Activated CD4-positive, alpha-beta T cell treated with anti-CD3 and anti-CD28 coated beads, Interleukin-10, Interleukin-2, amounts not matched to agents 100 ng/mL and 50 ng/mL, durations not matched to agents 16 hours and 8 hours (primary cell): Measurements from ENCODE around the gene ANKRD24.
"Not testable (repeated sequence)": the region's sequence is repeated elsewhere in the genome, so short reads cannot be mapped to it uniquely, and the experiment has no call there.

Experiments used
- DNase-seq: peaks from one replicate; pipeline ENCODE4 v3.0.0-alpha.2; 2020

The ANKRD24 gene

GRCh38 chr19:4233282-4233853 is 50.9 kb downstream of the ANKRD24 start:
- peak; percentile 82 for DNase-seq

- DNase-seq: no peak
Observed at GRCh38 chr19:4234142-4234861, 51.8 kb downstream of the ANKRD24 start.

GRCh38 chr19:4234862-4235201 is 52.3 kb downstream of the ANKRD24 start:
- DNase-seq: no peak

- DNase-seq: not testable (repeated sequence)
Observed at GRCh38 chr19:4237510-4237909, 55.0 kb downstream of the ANKRD24 start.

GRCh38 chr19:4238831-4239230 is 56.3 kb downstream of the ANKRD24 start:
- no peak for DNase-seq

- DNase-seq: no peak
Observed at GRCh38 chr19:4241824-4242430, 59.4 kb downstream of the ANKRD24 start.

DNA sequence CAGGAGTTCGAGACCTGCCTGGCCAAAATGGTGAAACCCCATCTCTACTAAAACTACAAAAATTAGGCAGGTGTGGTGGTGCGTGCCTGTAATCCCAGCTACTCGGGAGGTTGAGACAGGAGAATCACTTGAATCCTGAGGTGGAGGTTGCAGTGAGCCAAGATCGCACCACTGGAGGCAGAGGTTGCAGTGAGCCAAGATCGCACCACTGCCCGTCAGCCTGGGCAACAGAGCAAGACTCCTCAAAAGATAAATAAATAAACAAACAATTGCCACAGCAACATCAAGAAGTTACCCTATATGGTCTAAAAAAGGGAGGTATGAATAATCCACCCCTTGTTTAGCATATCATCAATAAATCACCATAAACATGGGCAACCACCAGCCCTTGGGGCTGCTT is 63.4 kb downstream of the ANKRD24 start:
- DNase-seq: not testable (repeated sequence)

DNA sequence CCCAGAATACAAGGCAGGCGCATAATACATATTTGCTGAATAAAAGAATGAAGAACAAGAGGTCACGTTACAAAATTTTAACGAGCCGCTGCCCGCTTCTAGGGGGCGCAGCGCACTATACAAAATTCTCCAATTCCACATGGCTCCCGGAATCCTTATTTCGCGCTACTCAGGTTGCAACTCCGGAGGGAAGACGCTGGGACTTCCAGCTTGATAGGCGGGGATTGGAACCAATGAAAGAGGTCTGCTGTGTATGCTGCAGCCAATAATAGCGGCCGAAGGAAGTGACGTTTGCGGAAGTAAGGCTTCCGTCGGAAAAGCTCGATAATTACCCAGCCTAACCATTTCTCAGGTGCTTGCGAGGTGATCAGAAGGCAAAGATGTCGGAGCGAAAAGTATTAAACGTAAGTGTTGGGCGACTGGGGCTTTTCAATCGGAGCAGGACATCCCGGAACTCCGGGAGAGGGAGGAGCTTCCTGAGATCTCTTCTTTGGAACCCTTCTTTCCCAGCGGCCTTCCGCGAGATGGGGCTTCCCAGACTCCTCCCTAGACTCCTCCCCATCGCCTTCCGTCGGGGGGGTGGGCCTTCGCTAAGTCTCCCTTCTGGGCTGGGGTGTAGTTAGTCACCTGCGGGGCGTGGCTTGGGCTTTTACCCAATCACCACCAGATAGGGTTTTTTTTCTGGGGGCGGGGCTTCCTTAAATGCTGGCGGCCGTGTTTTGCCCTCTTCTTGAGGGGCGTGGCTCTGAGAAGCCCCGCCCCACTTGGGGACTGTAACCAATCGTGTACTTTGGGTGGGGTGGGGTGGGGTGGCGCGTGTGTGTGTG is 64.5 kb downstream of the ANKRD24 start, which contains the start of gene YJU2:
Gene YJU2 (plus strand): TSS at position 314 of the 827 bp plus-strand sequence. CDS start 67 bp downstream, at position 381.
- DNase-seq: peak; percentile 99

DNA sequence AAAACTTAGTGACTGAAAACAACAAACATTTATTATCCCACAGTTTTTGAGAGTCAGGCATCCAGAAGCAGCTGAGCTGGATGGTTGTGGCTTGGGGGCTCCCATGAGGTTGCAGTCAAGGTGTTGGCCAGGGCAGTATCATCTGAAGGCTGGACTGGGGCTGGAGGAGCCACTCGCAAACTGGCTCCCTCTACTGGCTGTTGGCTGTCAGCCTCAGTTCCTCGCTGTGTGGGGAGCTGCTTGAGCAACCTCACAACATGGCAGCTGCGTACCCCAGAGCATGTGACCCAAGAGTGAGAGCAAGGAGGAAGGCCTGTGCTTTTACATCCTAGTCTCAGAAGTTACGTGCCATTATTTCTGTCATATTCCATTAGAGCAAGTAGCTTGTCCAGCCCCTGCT is 74.1 kb downstream of the ANKRD24 start:
- DNase-seq: peak; percentile 15

DNA sequence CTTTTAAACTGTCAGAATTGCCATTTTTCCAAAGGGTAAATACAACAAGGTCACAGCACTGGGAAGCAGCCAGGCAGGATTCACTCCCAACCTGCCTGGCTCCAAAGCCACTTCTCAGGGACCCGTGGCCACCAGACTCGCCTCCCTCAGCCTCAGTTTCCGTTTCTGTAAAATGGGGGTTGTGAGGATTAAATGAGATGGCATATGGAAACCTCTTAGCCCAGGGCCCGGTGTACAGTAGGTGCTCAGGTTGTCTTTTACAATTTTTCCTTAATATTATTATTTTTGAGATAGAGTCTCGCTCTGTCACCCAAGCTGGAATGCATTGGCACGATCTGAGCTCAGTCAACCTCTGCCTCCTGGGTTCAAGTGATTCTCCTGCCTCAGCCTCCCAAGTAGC is 74.5 kb downstream of the ANKRD24 start:
- no peak for DNase-seq

- no peak for DNase-seq
Observed at GRCh38 chr19:4258181-4258580, 75.7 kb downstream of the ANKRD24 start.

- DNase-seq: no peak
Observed at GRCh38 chr19:4260613-4261191, 78.2 kb downstream of the ANKRD24 start.

GRCh38 chr19:4264812-4265211 is 82.3 kb downstream of the ANKRD24 start:
- DNase-seq: no peak

GRCh38 chr19:4266253-4267000 is 83.9 kb downstream of the ANKRD24 start:
- DNase-seq: no peak

DNA sequence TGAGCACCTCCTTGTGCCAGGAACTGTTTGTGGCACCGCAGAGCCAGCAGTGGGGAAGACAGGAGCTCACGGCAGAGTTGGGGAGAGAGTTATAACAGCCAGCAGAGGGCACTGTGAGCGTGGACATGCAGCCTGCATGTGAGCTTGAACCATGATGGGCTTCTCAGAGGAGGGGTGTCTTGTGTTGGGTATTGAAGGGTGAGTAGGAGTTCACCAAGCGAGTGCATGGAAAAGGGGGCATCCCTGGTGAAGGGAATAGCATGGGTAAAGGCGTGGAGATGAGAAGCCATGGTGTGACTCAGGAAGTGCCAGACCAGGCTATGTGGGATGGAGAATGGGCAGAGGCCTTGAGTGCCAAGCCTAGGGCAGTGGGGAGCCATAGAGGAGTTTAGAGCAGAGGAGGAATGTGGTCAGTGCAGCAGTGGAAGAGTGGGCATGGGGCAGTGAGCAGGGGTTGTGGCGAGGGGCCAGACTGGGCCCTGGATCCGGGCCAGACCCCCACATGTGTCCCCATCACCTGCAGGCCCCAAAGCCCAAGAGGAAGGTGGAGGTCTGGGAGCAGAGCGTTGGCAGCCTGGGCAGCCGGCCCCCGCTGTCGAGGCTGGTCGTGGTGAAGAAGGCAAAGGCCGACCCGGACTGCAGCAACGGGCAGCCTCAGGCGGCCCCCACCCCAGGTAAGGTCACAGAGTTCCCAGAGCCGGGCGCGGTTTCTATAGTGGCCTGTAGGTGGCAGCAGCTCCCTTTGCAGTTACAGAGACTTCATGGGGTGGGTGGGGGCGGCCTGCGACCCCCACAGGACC is 84.8 kb downstream of the ANKRD24 start:
- DNase-seq: peak; percentile 68

DNA sequence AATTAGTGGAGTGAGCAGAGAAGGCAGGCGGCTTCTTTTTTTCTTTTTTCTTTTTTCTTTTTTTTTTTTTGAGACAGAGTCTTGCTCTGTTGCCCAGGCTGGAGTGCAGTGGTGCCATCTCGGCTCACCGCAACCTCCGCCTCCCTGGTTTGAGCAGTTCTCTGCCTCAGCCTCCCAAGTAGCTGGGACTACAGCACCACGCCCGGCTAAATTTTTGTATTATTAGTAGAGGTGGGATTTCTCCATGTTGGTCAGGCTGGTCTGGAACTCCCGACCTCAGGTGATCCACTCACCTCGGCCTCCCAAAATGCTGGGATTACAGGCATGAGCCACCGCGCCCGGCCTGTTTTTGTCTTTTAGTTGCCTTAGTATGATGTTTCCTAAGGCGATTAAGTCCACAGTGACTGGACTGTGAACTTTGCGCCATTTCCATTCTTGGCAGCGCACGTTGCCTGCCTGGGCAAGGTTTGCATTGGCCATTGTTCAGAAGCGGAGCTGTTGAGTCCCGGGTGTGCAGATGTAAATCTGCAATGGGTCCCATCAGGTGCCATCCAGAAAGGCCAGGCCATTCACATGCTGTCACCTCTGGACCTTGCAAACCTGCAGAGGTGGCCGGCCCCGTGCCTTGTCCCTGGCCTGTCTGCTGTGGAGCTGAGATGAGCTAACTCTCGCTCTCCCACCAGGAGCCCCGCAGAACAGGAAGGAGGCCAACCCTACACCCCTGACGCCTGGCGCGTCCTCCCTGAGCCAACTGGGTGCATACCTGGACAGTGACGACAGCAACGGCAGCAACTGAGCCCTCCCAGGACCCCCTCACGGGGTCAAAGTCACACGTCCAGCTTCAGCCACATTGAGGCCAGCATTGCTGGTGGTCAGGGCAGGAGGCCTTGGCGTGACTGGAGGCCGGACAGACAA is 85.7 kb downstream of the ANKRD24 start:
- DNase-seq: no peak

- no peak for DNase-seq
Observed at GRCh38 chr19:4268816-4269430, 86.4 kb downstream of the ANKRD24 start.

- DNase-seq: no peak
Observed at GRCh38 chr19:4272894-4273293, 90.4 kb downstream of the ANKRD24 start.

GRCh38 chr19:4274321-4274686 is 91.8 kb downstream of the ANKRD24 start:
- DNase-seq: not testable (repeated sequence)
